Measurements from ENCODE around the gene ARHGAP24.
A peak's percentile ranks its signal among the peaks of the same experiment; 100 is the strongest.

Gene ARHGAP24

GRCh38 chr4:85591406-85592098 lies 116.6 kb downstream of the ARHGAP24 start:
- peak; percentile 13 to 57 for DNase-seq

- DNase-seq, result peak; percentile 12 to 51
These were observed 120.3 kb downstream of the ARHGAP24 start for GRCh38 chr4:85595098-85595775.

DNA sequence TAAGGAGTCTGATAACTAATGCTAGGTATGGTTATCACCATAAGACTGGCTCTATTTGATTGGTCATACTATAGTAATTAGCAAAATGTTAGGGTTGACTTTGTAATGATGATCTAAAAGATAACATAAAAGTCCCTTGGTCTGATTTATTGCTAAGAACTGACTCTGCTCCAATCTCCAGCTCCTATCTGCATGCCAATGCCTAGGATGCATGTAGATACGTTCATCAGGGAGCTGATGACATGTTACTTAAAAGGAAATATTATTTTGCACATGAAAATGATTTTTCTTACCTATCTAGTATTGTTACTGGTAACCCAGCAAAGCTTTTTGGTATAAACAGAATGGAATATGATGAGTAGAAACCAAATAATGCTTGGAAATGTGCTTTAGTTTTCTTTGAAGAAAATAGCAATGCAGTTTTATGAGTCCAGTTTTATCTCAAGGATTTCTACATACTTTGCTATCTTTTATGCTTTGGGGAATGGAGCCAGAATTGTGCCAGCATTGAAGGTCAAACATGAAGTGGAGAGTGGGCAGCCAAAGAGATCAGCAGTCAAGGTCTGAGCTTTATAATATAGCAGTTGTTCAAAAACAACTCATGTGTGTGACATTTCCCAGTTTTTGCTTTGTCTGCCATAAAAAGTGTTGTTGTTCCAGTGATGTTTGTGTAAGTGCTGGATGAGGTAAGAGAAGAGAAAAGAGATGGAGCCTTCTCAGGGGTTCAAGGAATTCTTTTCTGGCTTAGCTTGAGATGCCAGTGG lies 121.0 kb downstream of the ARHGAP24 start:
- DNase-seq, result no peak

DNA sequence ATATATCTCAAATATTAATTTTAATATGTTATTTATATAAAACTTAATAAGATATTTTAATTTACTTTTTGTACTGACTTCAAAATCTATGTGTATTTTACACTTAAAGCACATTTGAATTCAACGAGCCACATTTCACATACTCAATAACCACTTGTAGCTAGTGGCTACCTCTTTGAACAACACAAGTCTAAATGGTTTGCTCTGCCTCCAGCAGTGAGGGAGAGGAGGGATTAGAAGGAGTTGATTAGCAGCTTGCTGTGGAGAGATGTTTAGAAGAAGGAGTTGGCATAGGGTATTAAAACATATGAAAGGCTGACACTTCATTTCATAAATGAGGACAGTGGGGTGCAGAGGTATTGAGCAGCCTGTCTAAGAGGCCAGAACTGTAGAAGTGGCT lies 124.0 kb downstream of the ARHGAP24 start:
- no peak for DNase-seq

DNA sequence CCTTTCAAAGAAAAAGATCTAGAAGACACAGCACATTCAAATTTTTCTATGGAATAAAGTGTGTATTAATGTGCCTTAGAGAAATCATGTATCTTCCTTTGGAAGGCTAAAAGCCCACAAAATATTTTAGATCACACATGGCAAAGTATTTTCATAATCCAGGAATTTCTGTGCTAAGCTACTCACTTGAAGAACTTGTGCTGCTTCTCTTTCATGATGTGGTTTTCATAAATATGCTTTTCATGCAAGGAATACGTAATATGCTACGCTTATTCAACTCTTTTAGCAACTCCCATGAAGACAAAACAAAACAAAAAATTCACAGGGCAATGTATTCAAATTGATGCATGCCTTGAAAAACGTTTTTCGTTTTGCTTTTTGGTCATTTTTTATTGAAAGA lies 125.6 kb downstream of the ARHGAP24 start:
- no peak for DNase-seq

DNA sequence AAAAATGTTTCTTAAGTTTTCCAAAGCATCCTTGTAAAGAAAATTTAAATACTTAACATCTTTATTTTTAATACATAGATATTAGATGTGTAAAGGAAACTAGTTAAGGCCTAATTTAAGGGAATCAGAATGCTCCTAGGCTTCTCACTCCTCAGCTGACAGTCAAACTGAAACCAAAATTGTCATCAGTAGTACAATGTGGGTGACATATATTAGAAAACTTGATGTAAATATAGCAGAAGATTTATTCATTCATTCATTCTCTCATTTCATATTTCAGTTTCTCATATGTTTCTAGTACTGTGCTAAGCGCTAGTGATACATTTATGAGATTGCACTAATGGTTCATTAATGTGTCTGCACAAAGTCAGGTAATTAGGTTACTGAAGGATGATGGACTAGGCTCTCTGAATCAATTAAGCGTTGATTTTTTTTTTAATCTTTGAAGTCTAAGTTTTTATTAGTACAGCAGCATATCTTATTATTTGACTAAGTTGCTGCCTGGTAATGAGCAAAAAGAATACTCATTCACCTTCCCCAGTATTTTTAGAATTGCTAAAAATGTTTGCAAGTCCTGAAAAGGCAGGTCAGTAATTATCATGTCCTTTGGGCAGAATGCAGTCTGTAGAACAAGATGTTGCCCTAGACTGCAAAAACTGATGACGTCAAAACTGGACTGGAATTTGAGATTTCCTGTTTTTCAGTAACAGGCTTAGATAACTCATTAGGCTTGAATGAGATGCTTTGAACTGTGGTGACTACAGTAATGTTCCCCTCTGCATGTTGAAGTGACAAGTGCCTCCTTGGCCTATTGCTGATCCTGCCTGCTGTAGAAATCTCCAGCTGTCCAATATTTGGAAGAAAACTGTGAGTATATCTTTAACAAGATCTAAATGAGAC lies 128.7 kb downstream of the ARHGAP24 start:
- DNase-seq, result no peak

GRCh38 chr4:85606505-85606904 lies 131.6 kb downstream of the ARHGAP24 start:
- DNase-seq, result no peak

DNA sequence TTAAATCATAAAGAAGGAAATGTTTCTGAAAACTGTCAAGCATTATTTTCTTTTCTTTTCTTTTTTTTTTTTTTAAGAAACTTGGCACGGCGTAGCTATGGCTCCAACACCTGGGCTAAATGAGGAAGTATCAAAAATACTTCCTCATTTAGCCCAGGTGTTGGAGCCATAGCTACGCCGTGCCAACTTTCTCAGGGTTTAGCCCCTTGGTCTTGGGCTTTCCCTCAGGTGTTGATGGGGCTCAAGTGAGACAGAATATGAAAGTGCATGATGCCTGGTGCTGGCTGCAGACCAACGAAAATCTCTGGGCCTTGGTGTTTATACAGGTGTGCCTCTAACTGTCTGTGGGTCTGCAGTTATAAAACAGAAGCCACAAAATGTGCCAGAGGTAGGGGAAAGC lies 132.7 kb downstream of the ARHGAP24 start:
- DNase-seq, result no peak

DNA sequence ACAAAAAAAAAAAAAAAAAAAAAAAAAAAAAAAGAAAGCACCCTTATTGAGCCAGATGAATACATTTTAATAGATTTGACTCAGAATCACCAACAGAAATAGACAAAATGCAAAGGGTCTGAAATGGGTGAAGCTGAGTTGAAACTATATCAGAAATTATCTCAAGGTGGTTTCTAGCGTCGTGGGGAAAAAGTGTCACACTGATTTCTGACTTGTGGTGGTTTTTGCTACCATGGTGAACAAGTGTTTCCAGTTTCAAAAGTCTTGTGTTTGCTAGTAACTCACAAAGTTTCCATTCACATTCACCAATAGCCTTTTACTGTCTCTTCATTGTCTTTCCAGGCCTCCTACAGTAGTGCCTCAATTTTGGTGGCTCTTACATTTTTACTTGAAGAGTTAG lies 135.5 kb downstream of the ARHGAP24 start:
- no peak for DNase-seq

GRCh38 chr4:85611661-85612060 lies 136.7 kb downstream of the ARHGAP24 start:
- no peak for DNase-seq

DNA sequence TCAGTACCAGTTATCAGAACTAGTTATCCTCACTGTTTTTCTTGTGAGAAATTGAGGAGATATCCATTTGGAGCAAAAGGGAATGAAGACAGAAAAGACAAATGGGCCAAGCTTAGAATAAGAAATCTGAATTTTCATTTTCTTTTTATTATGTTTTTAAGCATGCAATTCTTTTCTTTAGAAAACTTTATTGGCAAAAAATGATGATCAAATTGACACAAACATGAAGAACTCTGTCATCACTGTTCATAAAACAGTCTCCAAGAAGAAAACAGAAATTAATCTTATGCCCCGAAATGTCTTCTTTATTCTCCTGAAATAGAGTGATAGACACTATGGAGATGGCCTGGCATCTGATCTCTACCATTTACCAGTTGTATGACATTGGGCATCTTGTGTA lies 139.0 kb downstream of the ARHGAP24 start:
- no peak for DNase-seq

DNA sequence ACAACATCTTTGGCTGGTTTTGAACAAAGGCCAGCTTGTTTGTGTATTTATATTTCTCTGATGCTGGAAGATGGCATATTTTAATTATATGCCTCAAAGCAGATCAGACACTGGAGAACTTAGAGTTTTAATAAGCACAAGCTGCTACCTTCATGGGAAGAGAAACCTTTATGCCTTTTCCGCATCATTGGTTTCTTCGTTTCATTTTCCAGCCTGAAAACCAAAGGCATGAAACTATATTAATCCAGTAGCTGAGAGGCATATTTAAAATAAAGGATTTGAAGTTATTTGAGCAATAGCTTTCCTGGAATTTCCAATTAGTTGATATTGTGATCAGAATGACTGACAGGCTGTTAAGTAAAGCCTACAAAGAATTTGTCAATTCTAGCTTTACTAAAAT lies 141.0 kb downstream of the ARHGAP24 start:
- no peak for DNase-seq

DNA sequence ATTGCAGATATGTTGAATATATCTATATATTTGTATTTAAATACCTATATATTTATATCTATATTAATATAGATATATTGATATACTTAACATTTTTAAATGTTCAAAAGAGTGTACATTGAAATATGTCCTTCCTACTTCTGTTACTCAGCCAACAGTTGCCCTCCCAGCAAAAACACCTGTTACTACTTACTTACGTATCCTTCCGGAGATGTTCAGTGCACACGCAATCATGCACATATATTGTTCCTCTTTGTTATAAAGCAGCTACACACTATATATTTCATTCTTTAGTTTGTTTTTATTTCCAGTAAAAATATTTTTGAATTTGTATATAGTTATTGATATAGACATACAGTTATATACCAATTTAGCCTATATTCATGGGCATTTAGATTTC lies 142.3 kb downstream of the ARHGAP24 start:
- no peak for DNase-seq

DNA sequence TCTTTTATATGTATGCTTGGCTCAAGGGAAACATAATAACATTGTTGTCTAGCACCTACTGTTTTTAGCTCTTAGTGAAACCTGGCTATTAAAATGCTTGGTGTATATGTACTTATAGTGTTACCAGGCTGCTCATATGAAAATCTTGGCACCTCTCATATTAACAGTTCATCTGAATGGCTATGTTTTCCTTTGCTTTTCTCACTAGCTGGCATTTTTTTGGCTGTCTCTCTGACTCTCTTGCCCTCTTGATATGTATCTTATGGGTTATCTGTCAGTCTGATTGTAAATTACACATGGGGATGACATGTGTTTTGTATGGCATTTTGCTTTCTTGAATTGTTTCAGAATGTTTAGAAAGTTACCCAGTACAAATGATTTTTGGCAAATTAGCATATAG lies 158.0 kb downstream of the ARHGAP24 start:
- DNase-seq, result no peak

DNA sequence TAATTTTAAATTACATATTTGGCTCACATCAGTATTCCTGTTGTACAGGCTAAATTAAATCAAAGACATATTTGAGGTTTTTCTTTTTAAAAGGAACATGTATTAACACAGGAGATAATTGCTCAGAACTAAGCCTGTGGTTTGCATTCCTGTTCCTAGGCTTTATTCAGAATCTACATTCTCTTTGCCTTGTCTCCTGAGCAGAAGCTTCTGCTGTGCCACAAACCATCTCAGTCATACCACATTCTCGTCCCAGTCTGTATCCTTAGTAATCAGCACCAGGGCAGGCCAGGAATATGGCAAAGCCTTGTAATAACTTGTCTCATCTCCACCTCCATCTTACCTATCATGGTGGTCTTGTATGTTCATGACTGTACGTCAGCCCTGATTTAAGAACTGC lies 162.8 kb downstream of the ARHGAP24 start:
- DNase-seq, result no peak

- DNase-seq, result no peak
These were observed 165.0 kb downstream of the ARHGAP24 start for GRCh38 chr4:85639946-85640345.

- DNase-seq, result no peak
These were observed 167.6 kb downstream of the ARHGAP24 start for GRCh38 chr4:85642356-85643100.

DNA sequence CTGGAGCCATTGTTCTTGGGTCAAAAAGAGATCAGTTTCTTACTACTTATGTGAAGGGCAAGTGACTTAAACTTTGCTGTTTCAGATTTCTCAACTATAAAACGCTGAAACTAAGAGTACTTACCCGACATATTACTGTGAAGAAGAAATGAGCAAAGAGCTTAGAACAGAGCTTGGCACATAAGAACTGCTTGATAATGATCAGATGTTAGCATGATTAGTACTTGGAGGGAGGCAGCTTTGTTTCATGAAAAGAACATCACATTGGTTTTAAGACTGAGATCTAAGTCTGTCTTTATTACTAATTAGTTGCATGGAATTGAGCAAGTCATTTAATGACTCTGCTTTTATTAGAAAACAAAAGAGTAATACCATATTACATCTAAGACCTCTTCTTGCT lies 169.1 kb downstream of the ARHGAP24 start:
- DNase-seq, result no peak

DNA sequence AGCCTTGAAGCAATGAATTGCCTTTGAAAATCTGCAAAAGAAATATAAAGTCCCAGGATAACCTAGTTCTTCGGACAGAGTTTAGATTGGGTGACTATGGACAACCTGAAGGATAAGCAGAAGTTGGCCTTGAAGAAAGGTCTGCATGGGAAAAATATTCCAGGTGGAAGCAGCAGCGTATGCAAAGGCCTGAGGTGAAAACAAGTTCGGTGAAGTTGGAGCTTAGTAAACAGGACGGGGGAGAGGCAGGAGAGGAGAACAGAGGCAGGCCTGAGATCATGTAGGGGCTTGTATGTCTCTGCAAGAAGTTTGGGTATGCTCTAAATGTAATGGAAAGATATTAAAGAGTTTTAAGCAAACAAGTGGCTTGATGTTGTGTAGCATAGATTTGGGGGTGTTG lies 176.0 kb downstream of the ARHGAP24 start:
- DNase-seq, result no peak

- DNase-seq, result peak; percentile 61 to 65
These were observed 182.0 kb downstream of the ARHGAP24 start for GRCh38 chr4:85656759-85657505.

DNA sequence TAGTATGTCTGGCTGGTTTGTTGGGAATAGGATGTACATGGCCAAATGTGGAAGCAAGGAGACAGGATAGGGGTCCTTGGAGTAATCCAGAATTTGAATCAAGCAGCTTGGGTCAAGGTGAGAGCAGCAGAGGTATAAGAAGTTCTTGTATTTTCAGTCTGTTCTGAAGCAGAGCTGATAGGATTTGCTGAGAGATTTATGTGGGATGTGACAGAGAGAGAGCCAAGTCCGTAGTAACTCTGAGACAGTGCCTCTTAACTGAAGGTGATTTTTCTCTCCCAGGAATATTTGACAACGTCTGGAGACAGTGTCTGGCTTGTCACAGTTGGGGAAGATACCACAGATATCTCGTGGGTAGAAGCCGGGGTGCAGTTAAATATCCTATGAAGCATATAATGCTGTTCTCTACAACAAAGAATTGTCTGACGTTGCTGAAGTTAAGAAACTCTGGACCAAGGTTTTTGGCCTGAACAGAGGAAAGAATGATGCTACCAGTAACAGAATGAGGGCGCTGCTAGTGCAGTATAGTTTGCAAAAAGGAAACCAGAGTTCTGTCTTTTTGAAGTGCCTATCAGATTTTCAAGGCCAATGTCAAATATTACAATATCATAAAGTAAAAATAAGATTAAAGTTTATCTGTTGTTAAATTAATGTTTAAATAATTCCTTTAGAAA lies 184.0 kb downstream of the ARHGAP24 start:
- DNase-seq, result no peak

Data from inflammatory macrophage treated with lipopolysaccharide for 1 hour (primary cell).